Mesothelial cell of epicardium (in vitro differentiated cells): Measurements from ENCODE around the gene ARHGAP30. TPM values are rescaled to one million over a fixed set of nuclear protein-coding genes. Genes with fewer than 3 reads are reported as not detected.

Source experiments
- DNase-seq, 2 experiments: peaks; one replicate each; pipeline ENCODE4 v3.0.0; 2021; ENCODE audit warnings: low spot score in 2 of 2; ENCODE audit not compliant: unreplicated experiment in 2 of 2
- H3K27ac Mint-ChIP-seq: 2 replicates; pipeline ENCODE4 v1.8.0; 2021; ENCODE audit warnings: mixed read lengths
- H3K27me3 Mint-ChIP-seq: 2 replicates; pipeline ENCODE4 v1.8.0; 2021; ENCODE audit warnings: low read depth, mixed read lengths
- H3K36me3 Mint-ChIP-seq: 2 replicates; pipeline ENCODE4 v1.8.0; 2021; ENCODE audit warnings: mixed read lengths
- H3K4me1 Mint-ChIP-seq: 2 replicates; pipeline ENCODE4 v1.8.0; 2021; ENCODE audit warnings: mixed read lengths
- H3K4me3 Mint-ChIP-seq: 2 replicates; pipeline ENCODE4 v1.8.0; 2021; ENCODE audit warnings: mild to moderate bottlenecking, moderate library complexity, mixed read lengths
- H3K9me3 Mint-ChIP-seq: 2 replicates; pipeline ENCODE4 v1.8.0; 2021; ENCODE audit warnings: mixed read lengths
- CTCF ChIP-seq: fragments of 200-600 bp; sonication (generic); IDR thresholded peaks from one replicate; pipeline ENCODE4 v1.5.0; 2021; ENCODE audit warnings: antibody characterized with exemption; ENCODE audit not compliant: unreplicated experiment
- total RNA-seq: library from RNA; stranded (reverse); gene quantifications from 3 replicates; pipeline ENCODE4 v1.2.1, GENCODE V29; 2021

ARHGAP30 gene
- total RNA-seq, 1 donor from 2014 or later, result 1.6 TPM

GRCh38 chr1:161094481-161094880 is 24.8 kb upstream of the ARHGAP30 start:
- Mint-ChIP-seq H3K27me3 (no peaks in the 10 kb centered on the region), H3K36me3 (no peaks in the 10 kb centered on the region), H3K4me3 (no peak overlapping the region), H3K27ac (no peak overlapping the region), H3K4me1 (peaks cover 62% of the 10 kb centered on the region), H3K9me3 (no peaks in the 10 kb centered on the region)
- peak in 1 of 2 experiments; percentile 19 for DNase-seq
- no peak for TF ChIP-seq CTCF

DNA sequence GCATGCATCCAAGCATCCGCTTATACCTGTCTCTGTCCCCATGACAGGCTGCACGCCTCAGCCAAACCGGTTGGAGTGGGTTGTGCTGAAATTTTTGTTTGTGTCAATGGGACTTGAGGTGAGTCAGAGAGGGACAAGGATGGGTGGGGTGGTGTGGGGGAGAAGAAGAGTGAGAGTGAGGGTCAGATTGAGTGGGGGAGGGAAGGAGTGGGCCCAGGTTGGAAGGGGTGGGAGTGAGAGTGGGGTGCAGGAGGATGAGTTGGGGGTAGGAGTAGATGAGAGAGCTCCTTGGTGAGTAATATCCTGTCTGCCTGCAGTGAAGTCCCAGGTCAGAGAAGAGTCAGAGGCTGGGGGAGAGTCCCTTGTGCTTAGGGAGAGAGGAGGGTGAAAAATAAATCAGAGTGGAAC is 22.9 kb upstream of the ARHGAP30 start:
- H3K4me3 Mint-ChIP-seq, result no peak overlapping the region

DNA sequence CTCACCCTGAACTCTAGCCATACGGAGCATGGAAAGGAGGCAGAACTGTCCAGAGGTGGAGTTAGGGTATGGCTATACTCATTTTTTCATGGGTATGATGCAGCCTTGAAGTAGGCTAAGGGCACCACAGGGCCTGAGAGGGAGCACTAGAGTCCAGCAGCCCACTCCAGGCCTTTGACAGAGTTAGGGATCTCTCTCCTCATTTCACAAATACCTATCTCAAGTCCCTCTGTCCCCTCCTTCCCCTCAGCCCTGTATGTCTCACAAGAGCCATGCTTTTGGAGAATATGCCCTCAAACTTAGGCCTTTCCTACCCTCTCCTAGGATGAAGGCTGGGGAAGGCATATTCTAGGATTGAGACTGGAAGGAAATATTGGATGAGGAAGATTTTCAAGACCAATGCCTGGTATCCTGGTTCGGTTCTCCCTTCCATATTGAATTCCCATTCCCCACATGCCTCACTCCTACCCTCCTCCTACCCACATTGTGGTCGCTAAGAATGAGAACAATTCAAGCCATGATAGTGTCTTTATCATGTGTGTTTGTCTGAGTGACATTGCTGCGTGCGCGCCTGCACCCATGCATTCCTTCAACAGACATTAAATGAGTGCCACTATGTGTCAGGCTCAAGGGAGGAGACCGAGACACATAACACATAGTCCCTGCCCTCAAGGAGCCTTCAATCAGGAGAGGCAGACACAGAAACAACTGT is 22.3 kb upstream of the ARHGAP30 start:
- Mint-ChIP-seq H3K36me3 (no peaks in the 10 kb centered on the region), H3K27ac (peak overlapping the region; percentile 77), H3K4me3 (no peak overlapping the region), H3K27me3 (no peaks in the 10 kb centered on the region), H3K9me3 (no peaks in the 10 kb centered on the region), H3K4me1 (peaks cover 67% of the 10 kb centered on the region)
- TF ChIP-seq CTCF, result no peak
- no peak for DNase-seq

More for the DNA sequence above, 22.9 kb upstream of the ARHGAP30 start:
- no peak for TF ChIP-seq CTCF
- no peaks in the 10 kb centered on the region for H3K27me3 Mint-ChIP-seq
- no peaks in the 10 kb centered on the region for H3K9me3 Mint-ChIP-seq
- peaks cover 67% of the 10 kb centered on the region for H3K4me1 Mint-ChIP-seq
- peak overlapping the region; percentile 77 for H3K27ac Mint-ChIP-seq
- peak in 1 of 2 experiments; percentile 34 for DNase-seq
- no peaks in the 10 kb centered on the region for H3K36me3 Mint-ChIP-seq

GRCh38 chr1:161091093-161091492 is 21.4 kb upstream of the ARHGAP30 start:
- H3K9me3 Mint-ChIP-seq, result no peaks in the 10 kb centered on the region
- H3K4me3 Mint-ChIP-seq, result no peak overlapping the region
- H3K36me3 Mint-ChIP-seq, result no peaks in the 10 kb centered on the region
- H3K4me1 Mint-ChIP-seq, result peaks cover 68% of the 10 kb centered on the region
- no peak for DNase-seq
- no peak for TF ChIP-seq CTCF
- no peak overlapping the region for H3K27ac Mint-ChIP-seq
- no peaks in the 10 kb centered on the region for H3K27me3 Mint-ChIP-seq

GRCh38 chr1:161090617-161091016 is 20.9 kb upstream of the ARHGAP30 start:
- Mint-ChIP-seq H3K27ac (peak overlapping the region; percentile 80), H3K27me3 (no peaks in the 10 kb centered on the region), H3K36me3 (no peaks in the 10 kb centered on the region), H3K4me1 (peaks cover 72% of the 10 kb centered on the region), H3K9me3 (no peaks in the 10 kb centered on the region), H3K4me3 (no peak overlapping the region)
- no peak for TF ChIP-seq CTCF
- DNase-seq, result no peak
